NB4 (cell line): ENCODE data around the gene ACADM.
A peak's percentile ranks its signal among the peaks of the same experiment; 100 is the strongest.

Source experiments
- DNase-seq: peaks from one replicate; pipeline ENCODE4 v3.0.0; 2010; ENCODE audit warnings: low read depth
- H3K4me3 ChIP-seq: one replicate; pipeline ENCODE4 v1.5.1; 2011; ENCODE audit warnings: mild to moderate bottlenecking, low read depth, low read length, moderate library complexity
- MYC ChIP-seq: IDR thresholded peaks from 2 replicates; pipeline ENCODE4 v1.6.1; 2011; ENCODE audit warnings: low read depth, low read length
- POLR2A ChIP-seq: IDR thresholded peaks from 2 replicates; pipeline ENCODE4 v1.6.1; 2011; ENCODE audit warnings: mild to moderate bottlenecking; ENCODE audit not compliant: insufficient read length; ENCODE audit errors: extremely low read depth
- TF ChIP-seq, protein P1 (sequence below): IDR thresholded peaks from 2 replicates; pipeline ENCODE4 v1.6.1; 2011; ENCODE audit warnings: low read depth, low read length
- TF ChIP-seq, protein P2 (sequence below): IDR thresholded peaks from one replicate; pipeline ENCODE4 v1.5.1; 2012; ENCODE audit warnings: low read depth, low read length

ACADM gene

DNA sequence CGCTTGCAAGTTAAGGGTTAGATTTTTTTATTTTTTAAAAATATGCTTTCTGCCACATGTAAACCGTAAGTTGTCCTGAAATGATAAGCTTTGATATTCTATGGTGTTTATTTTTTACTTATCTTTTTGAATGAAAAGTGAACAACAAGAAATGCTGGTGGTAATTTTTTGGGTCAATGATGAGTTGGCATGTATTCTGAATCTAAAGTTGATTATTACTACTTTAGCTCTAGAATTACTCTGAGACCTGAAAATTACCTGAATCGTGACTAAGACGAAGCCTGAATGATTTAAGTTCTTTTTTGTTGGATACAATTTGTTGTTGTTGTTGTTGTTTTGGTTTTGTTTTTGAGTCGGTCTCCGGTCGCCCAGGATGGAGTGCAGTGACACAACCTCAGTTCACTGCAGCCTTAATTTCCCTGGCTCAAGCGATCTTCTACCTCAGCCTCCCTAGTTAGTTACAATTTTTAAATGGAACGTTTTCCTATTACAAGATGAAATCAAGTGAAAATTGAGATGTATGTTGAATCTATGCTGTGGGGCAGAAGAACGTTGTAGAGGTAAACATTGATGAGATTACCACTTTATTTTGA lies 62.5 kb downstream of the ACADM start:
- TF ChIP-seq, protein P1, sequence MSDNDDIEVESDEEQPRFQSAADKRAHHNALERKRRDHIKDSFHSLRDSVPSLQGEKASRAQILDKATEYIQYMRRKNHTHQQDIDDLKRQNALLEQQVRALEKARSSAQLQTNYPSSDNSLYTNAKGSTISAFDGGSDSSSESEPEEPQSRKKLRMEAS, result no peak
- TF ChIP-seq POLR2A (no peak), MYC (no peak)
- TF ChIP-seq, protein P2, sequence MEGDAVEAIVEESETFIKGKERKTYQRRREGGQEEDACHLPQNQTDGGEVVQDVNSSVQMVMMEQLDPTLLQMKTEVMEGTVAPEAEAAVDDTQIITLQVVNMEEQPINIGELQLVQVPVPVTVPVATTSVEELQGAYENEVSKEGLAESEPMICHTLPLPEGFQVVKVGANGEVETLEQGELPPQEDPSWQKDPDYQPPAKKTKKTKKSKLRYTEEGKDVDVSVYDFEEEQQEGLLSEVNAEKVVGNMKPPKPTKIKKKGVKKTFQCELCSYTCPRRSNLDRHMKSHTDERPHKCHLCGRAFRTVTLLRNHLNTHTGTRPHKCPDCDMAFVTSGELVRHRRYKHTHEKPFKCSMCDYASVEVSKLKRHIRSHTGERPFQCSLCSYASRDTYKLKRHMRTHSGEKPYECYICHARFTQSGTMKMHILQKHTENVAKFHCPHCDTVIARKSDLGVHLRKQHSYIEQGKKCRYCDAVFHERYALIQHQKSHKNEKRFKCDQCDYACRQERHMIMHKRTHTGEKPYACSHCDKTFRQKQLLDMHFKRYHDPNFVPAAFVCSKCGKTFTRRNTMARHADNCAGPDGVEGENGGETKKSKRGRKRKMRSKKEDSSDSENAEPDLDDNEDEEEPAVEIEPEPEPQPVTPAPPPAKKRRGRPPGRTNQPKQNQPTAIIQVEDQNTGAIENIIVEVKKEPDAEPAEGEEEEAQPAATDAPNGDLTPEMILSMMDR, result no peak
- DNase-seq, result no peak
- H3K4me3 ChIP-seq, result peak overlapping the region; percentile 95

DNA sequence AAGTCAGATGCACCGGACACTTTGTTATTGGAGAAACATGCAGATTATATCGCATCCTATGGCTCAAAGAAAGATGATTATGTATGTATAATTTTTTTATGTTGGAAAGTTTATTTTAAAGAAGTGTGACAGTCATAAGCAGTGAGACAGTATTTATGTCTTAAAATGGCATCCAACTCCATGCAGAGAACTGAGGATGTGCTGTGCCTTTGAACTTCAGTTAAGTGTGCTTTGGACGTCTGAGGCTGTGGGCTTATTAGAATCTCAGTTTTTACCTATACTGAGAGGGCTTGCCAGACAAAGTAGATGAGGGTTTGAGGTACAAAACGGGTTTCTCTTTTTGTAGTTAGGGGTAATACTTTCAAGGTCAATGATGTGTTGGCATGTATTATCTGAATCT lies 63.0 kb downstream of the ACADM start:
- no peak for DNase-seq
- TF ChIP-seq, protein P1, result no peak
- TF ChIP-seq, protein P2, result no peak
- no peak for TF ChIP-seq MYC
- TF ChIP-seq POLR2A, result no peak
- peak overlapping the region; percentile 95 for H3K4me3 ChIP-seq

DNA sequence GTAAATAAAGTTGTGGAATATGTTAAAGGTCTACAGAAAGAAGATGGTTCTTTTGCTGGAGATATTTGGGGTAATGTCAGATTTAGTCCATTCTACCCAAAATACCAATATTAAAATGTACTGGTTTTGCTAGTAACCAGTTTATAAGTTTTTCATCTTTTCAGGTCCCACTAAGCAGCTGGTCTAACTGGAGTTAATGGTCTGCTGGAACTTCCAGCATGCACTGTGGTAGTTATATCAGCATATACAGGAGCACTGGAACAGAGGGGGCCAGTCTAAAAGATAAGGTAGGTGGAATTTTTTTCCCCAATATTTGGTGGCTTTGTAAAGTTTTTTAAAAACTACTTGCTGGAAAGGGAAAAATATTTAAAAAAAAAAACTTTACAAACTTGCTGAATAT lies 65.5 kb downstream of the ACADM start:
- no peak for TF ChIP-seq MYC
- TF ChIP-seq, protein P1, result no peak
- TF ChIP-seq, protein P2, result no peak
- no peak for TF ChIP-seq POLR2A
- H3K4me3 ChIP-seq, result peak overlapping the region; percentile 95
- DNase-seq, result no peak

DNA sequence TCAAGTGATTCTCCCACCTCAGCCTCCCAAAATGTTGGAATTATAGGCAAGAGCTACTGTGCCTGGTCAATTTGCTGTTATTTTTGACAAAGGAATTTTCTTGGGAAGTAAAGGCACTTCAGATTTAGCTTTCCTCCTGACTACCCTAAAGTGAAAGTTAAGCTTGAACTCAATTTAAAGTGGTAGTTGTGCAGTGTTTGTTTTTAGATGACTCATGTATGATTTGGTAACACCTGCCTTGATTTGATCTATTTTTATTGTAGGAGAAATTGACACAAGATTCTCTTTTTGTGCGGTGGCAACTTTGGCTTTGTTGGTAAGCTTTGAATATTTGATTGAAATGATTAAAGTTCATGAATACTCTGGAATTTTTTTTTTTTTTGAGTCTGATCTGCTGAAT lies 66.5 kb downstream of the ACADM start:
- peak overlapping the region; percentile 95 for H3K4me3 ChIP-seq
- DNase-seq, result no peak

DNA sequence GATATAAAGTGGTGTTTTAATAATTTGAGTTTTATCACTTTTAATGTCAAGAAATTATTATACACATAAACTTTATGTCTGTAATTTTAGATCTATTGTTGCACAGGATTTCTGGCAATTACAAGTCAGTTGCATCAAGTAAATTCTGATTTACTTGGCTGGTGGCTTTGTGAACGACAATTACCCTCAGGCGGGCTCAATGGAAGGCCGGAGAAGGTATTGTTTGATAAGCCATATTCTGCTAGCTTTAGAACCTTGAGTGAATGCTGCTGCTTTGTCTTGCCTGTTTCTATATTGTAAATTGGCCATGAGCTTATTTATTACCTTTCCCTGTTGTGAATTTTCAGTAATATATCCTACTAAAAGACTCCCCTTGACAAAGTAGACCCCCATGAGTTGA lies 67.6 kb downstream of the ACADM start:
- H3K4me3 ChIP-seq, result peak overlapping the region; percentile 95
- TF ChIP-seq MYC (no peak), POLR2A (no peak)
- TF ChIP-seq, protein P1, result no peak
- TF ChIP-seq, protein P2, result no peak

More for the DNA sequence above, 66.5 kb downstream of the ACADM start:
- TF ChIP-seq POLR2A (no peak), MYC (no peak)
- TF ChIP-seq, protein P2, result no peak
- TF ChIP-seq, protein P1, result no peak

More for the DNA sequence above, 67.6 kb downstream of the ACADM start:
- DNase-seq, result no peak
